ENCODE measurements around the gene MPHOSPH10. TPM values are rescaled to one million over a fixed set of nuclear protein-coding genes. Genes with fewer than 3 reads are reported as not detected.

MPHOSPH10 gene
- polyA plus RNA-seq, 1 of the 3 experiments (the other 2 are of a cell fraction): 8.7 TPM

GRCh38 chr2:71133603-71134002 lies 3.2 kb downstream of the MPHOSPH10 start:
- no peak for DNase-seq
- H3K4me2 ChIP-seq: no peak overlapping the region
- no peaks in the 10 kb centered on the region for H3K9me3 ChIP-seq
- no peak overlapping the region for H3K9ac ChIP-seq
- H3K27me3 ChIP-seq (ENCODE audit: insufficient read depth): no peaks in the 10 kb centered on the region
- peaks cover 44% of the 10 kb centered on the region for H3K79me2 ChIP-seq (ENCODE audit: insufficient read depth)
- H3K9me2 ChIP-seq: no peaks in the 10 kb centered on the region
- H3K4me3 ChIP-seq (ENCODE audit: low read depth in 2 of 2, low read length in 1 of 2): no peak overlapping the region
- H3K4me1 ChIP-seq (ENCODE audit: control insufficient read depth in 1 of 2, insufficient read depth in 2 of 2, low read depth in 1 of 2, low read length in 1 of 2): peaks cover 4 to 11% of the 10 kb centered on the region in 2 experiments; a peak in 2 of 4 replicates
- H3F3A ChIP-seq (replicated peaks; ENCODE audit: insufficient read depth): peaks cover 13% of the 10 kb centered on the region
- H3K27ac ChIP-seq (ENCODE audit: low read depth in 2 of 2, low read length in 1 of 2): no peak overlapping the region
- H3K36me3 ChIP-seq (replicated peaks in 1 of 2; ENCODE audit: control insufficient read depth in 1 of 2, insufficient read depth in 2 of 2, low read length in 1 of 2): peaks cover 41 to 59% of the 10 kb centered on the region in 2 experiments
- ChIA-PET CTCF (interaction anchor here (1.4 kb wide), 1 partner anchor 19 kb away, joined by 3 read pairs; no protein-coding TSS in a partner anchor), POLR2A (no interaction called here)
- peaks cover 6% of the 10 kb centered on the region for H4K20me1 ChIP-seq (ENCODE audit: insufficient read depth)
- H2AFZ ChIP-seq (ENCODE audit: low read depth): no peak overlapping the region
- TF ChIP-seq GATA2 (CRISPR knock-in tag; IDR thresholded peaks at IDR 0.05) (no peak), NFIC (IDR thresholded peaks at IDR 0.05; ENCODE audit: borderline replicate concordance) (no peak), RAD21 (IDR thresholded peaks at IDR 0.05; ENCODE audit: low read length) (no peak), GABPA (IDR thresholded peaks at IDR 0.05; ENCODE audit: low read depth) (no peak), JUND (IDR thresholded peaks at IDR 0.05) (no peak), RCOR1 (IDR thresholded peaks at IDR 0.05; ENCODE audit: low read length) (no peak), SIN3A (IDR thresholded peaks at IDR 0.05; ENCODE audit: borderline replicate concordance, low read depth, low read length) (no peak), FOSL2 (IDR thresholded peaks at IDR 0.05; ENCODE audit: borderline replicate concordance, low read depth) (no peak), TEAD4 (IDR thresholded peaks at IDR 0.05; ENCODE audit: borderline replicate concordance, insufficient read depth) (no peak), ELF1 (IDR thresholded peaks at IDR 0.05) (no peak), RFX5 (IDR thresholded peaks at IDR 0.05; ENCODE audit: low read length) (no peak), REST (IDR thresholded peaks at IDR 0.05; ENCODE audit: low read depth, low read length) (no peak), NRF1 (IDR thresholded peaks at IDR 0.05; ENCODE audit: low read depth, low read length) (no peak)

DNA sequence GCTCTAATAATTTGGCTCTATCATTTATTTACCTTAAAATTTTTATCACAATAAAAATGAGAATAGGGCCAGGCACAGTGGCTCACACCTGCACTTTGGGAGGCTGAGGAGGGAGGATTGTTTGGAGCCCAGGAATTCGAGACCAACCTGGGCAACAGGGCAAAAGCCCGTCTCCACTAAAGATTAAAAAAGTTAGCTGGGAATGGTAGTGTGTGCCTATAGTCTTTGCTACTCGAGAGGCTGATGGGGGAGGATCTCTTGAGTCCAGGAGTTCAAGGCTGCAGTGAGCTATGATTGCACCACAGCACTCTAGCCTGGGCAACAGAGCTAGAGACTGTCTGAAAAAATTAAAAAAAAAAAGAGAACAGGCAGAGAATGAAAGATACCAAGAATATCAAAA lies 5.7 kb downstream of the MPHOSPH10 start:
- H3K4me1 ChIP-seq (ENCODE audit: control insufficient read depth in 1 of 2, insufficient read depth in 2 of 2, low read depth in 1 of 2, low read length in 1 of 2): peaks cover 4 to 7% of the 10 kb centered on the region in 2 experiments; a peak in 2 of 4 replicates
- H3K79me2 ChIP-seq (ENCODE audit: insufficient read depth): peaks cover 30% of the 10 kb centered on the region
- H4K20me1 ChIP-seq (ENCODE audit: insufficient read depth): peaks cover 6% of the 10 kb centered on the region
- no peak for DNase-seq
- H3K9me2 ChIP-seq: no peaks in the 10 kb centered on the region
- no peak for TF ChIP-seq GATA2 (CRISPR knock-in tag; IDR thresholded peaks at IDR 0.05)
- no peak for TF ChIP-seq FOXM1 (IDR thresholded peaks at IDR 0.05; ENCODE audit: low read depth)
- TF ChIP-seq PBX3 (IDR thresholded peaks at IDR 0.05): no peak
- no peak for TF ChIP-seq MEF2A (IDR thresholded peaks at IDR 0.05; ENCODE audit: borderline replicate concordance, low read depth)
- TF ChIP-seq JUND (IDR thresholded peaks at IDR 0.05): no peak
- no peak for TF ChIP-seq RXRA (IDR thresholded peaks at IDR 0.05; ENCODE audit: borderline replicate concordance, low read depth)
- TF ChIP-seq TAF1 (IDR thresholded peaks at IDR 0.05; ENCODE audit: borderline replicate concordance, low read depth, low read length): no peak
- TF ChIP-seq EZH2phosphoT487 (IDR thresholded peaks at IDR 0.05; ENCODE audit: borderline replicate concordance, low read depth): no peak
- TF ChIP-seq SMC3 (IDR thresholded peaks at IDR 0.05; ENCODE audit: low read depth, low read length): no peak
- no peak for TF ChIP-seq RFX5 (IDR thresholded peaks at IDR 0.05; ENCODE audit: low read length)
- no peak for TF ChIP-seq SIN3A (IDR thresholded peaks at IDR 0.05; ENCODE audit: borderline replicate concordance, low read depth, low read length)
- no peak for TF ChIP-seq RCOR1 (IDR thresholded peaks at IDR 0.05; ENCODE audit: low read length)
- TF ChIP-seq YY1 (IDR thresholded peaks at IDR 0.05; ENCODE audit: low read depth): no peak
- WGBS (ENCODE audit: low lambda C conversion rate): 93% methylated on average over 3 of the region's 3 CpGs
- H3F3A ChIP-seq (replicated peaks; ENCODE audit: insufficient read depth): peaks cover 7% of the 10 kb centered on the region
- no peak overlapping the region for H3K4me2 ChIP-seq
- H3K9ac ChIP-seq: no peak overlapping the region
- H3K27ac ChIP-seq (ENCODE audit: low read depth in 2 of 2, low read length in 1 of 2): no peak overlapping the region
- CTCF ChIA-PET: no interaction called here
- no peak overlapping the region for H2AFZ ChIP-seq (ENCODE audit: low read depth)
- POLR2A ChIA-PET: no interaction called here
- H3K27me3 ChIP-seq (ENCODE audit: insufficient read depth): no peaks in the 10 kb centered on the region
- no peak overlapping the region for H3K4me3 ChIP-seq (ENCODE audit: low read depth in 2 of 2, low read length in 1 of 2)
- no peaks in the 10 kb centered on the region for H3K9me3 ChIP-seq
- H3K36me3 ChIP-seq (replicated peaks in 1 of 2; ENCODE audit: control insufficient read depth in 1 of 2, insufficient read depth in 2 of 2, low read length in 1 of 2): peaks cover 63 to 83% of the 10 kb centered on the region in 2 experiments

All from SK-N-SH (cell line).